HUES48 (cell line): ENCODE results near the gene PSG7.
"Not testable (repeated sequence)": the region's sequence is repeated elsewhere in the genome, so short reads cannot be mapped to it uniquely, and the experiment has no call there.

ENCODE experiments used
- H3K27ac ChIP-seq: one replicate; pipeline ENCODE4 v1.7.0; 2013; ENCODE audit warnings: low read depth, low read length, inconsistent platforms
- H3K27me3 ChIP-seq: 2 replicates; pipeline ENCODE4 v1.6.1; 2013; ENCODE audit warnings: mild to moderate bottlenecking, low read length; ENCODE audit not compliant: control insufficient read depth, insufficient read depth
- H3K36me3 ChIP-seq: 2 replicates; pipeline ENCODE4 v1.6.1; 2013; ENCODE audit warnings: low read length; ENCODE audit not compliant: control insufficient read depth, insufficient read depth
- H3K4me1 ChIP-seq: 2 replicates; pipeline ENCODE4 v1.6.1; 2013; ENCODE audit warnings: mild to moderate bottlenecking, low read length; ENCODE audit not compliant: control insufficient read depth, insufficient read depth
- H3K4me3 ChIP-seq: 2 replicates; pipeline ENCODE4 v1.5.1; 2013; ENCODE audit warnings: mild to moderate bottlenecking, low read depth, low read length
- H3K9ac ChIP-seq: 2 replicates; pipeline ENCODE4 v1.6.1; 2013; ENCODE audit warnings: mild to moderate bottlenecking, low read depth, low read length, moderate library complexity
- H3K9me3 ChIP-seq: 2 replicates; pipeline ENCODE4 v1.6.1; 2013; ENCODE audit warnings: low read length; ENCODE audit not compliant: control insufficient read depth, insufficient read depth

PSG7 gene

DNA sequence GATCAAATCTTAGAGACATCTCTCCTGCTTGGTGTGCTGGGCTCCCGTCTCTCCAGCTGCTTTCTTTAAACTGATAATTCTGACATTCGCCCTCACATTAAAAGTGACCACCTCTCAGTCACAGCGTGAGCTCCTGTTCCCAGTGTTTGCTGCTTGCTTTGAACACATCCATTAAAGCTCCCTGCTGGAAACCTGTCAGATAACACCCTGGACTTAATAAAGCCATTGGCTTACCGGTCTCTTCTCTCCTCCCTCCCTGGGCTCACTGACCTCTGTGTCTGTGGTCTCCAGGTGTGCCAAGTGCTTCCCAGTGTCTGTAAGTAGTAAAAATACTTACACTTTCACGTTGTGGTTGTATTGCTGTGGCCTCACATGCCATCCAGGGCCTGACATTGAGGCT, 55.0 kb downstream of the PSG7 start:
- H3K4me1 ChIP-seq, H3K27ac ChIP-seq, H3K9ac ChIP-seq, H3K27me3 ChIP-seq, H3K36me3 ChIP-seq, H3K4me3 ChIP-seq: not testable (repeated sequence)
- H3K9me3 ChIP-seq = peaks cover 24% of the 10 kb centered on the region

DNA sequence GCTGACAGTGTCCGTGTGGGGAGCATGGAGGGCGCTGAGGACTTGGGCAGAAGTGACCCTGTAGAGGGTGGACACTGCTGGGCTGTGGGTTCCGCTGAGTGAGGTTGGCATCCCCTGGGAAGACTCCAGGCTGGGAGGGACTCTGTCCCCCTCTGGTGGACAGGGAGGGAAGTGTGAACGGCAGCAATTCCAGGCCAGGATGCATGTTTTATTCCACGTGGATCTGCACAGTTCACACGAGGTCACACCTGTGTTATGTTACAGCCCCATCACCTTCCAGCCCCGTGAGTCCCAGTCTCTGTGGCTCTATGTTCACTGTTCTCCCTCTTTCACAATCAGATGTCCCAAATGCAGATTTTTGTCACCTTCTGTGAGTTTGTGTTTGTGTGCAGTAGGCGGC, 55.7 kb downstream of the PSG7 start:
- H3K27me3 ChIP-seq, H3K4me3 ChIP-seq, H3K36me3 ChIP-seq, H3K4me1 ChIP-seq, H3K27ac ChIP-seq, H3K9ac ChIP-seq: not testable (repeated sequence)
- peaks cover 28% of the 10 kb centered on the region for H3K9me3 ChIP-seq

DNA sequence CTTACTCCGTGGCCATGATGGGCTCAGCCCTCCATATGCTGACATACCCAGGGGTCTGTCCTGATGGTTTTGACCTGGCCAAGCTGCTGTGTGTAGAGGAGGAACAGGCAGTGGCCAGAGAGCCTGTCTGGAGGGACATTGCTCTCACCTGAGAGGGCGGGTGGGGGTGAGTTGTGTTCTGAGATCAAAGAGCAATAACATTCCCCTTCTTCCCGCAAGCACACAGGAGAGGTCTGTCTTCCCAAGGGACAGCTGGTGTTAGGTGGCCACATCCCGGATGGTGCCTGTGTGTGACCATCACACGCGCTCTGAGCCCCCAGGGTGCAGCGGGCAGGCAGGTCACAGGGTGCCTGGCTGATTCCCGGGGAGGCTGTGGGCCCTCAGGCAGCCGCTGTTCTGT, 56.4 kb downstream of the PSG7 start:
- not testable (repeated sequence) for H3K27ac ChIP-seq, H3K27me3 ChIP-seq, H3K36me3 ChIP-seq, H3K4me3 ChIP-seq, H3K4me1 ChIP-seq, H3K9ac ChIP-seq
- H3K9me3 ChIP-seq = peaks cover 32% of the 10 kb centered on the region

DNA sequence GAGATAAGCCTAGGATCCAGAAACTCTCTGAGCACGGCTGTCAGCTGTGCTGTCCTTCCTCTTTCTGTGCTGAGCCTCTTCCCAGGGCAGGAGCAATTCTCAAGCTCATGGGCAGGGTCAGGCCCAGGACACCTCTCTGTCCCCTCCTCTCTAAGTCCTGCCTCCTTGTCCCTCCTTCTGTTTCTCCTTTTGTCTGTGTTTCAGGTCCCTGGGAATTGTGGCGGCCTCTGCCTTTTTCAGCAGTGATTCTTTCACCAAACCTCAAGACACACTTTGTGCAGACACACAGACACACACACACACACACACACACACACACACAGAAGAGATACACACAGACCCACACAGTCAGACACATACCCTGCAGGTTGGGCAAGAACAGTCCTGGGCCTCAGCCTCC, 57.4 kb downstream of the PSG7 start, which contains the start of gene PSG1:
Gene PSG1 (minus strand): TSS at position 101 of the 400 bp plus-strand sequence. CDS start 132 bp downstream, outside the sequence.
- Histone ChIP-seq H3K27me3 (no peaks in the 10 kb centered on the region), H3K4me1 (no peaks in the 10 kb centered on the region), H3K36me3 (no peaks in the 10 kb centered on the region), H3K9me3 (peaks cover 31% of the 10 kb centered on the region), H3K27ac (no peak within 1 kb of the TSS), H3K9ac (no peak within 1 kb of the TSS), H3K4me3 (no peak within 1 kb of the TSS)

DNA sequence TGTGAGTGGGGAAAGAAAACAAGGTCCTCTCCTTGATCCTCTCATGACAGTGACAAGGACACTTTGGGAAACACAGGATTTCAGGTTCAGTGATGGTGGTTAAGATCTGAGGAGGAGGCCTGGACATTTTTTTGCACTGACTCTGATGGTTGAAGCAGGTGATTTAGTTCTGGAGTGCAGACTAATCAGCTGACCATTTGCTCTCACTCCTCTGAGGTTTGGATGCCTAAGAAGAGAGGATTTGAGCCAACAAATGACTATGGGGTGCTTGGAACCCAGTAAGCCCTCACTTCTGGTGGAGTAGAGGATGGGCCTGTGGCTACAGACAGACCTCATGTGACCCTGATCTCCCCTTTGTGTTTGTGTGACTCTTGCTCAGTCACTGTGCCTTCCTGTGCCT, 60.4 kb downstream of the PSG7 start:
- not testable (repeated sequence) for H3K27ac ChIP-seq, H3K9ac ChIP-seq
- H3K9me3 ChIP-seq = peaks cover 40% of the 10 kb centered on the region

DNA sequence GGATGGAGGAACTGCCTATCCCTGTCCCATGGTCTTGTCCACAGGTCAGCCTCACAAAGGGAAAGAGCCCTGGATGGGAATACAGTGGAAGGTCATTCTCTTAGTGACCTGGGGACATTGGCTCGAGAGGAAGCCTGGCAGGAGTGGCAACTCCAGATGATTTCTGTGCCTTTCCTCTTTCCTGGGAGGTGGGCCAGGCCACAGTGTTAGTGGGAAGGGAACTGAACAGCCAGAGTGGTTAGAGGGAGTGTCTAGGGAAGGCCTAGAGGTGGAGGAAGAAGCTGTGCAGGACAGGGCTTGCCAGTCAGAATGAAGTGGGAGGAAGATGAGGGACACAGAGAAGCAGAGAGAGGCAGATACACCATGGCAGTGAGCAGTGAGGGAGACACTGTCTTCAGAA, 61.1 kb downstream of the PSG7 start:
- H3K27ac ChIP-seq, H3K27me3 ChIP-seq, H3K4me1 ChIP-seq, H3K9ac ChIP-seq, H3K36me3 ChIP-seq, H3K4me3 ChIP-seq: not testable (repeated sequence)
- H3K9me3 ChIP-seq = peaks cover 47% of the 10 kb centered on the region

More for the DNA sequence above, 60.4 kb downstream of the PSG7 start:
- not testable (repeated sequence) for H3K36me3 ChIP-seq, H3K4me1 ChIP-seq, H3K27me3 ChIP-seq, H3K4me3 ChIP-seq

DNA sequence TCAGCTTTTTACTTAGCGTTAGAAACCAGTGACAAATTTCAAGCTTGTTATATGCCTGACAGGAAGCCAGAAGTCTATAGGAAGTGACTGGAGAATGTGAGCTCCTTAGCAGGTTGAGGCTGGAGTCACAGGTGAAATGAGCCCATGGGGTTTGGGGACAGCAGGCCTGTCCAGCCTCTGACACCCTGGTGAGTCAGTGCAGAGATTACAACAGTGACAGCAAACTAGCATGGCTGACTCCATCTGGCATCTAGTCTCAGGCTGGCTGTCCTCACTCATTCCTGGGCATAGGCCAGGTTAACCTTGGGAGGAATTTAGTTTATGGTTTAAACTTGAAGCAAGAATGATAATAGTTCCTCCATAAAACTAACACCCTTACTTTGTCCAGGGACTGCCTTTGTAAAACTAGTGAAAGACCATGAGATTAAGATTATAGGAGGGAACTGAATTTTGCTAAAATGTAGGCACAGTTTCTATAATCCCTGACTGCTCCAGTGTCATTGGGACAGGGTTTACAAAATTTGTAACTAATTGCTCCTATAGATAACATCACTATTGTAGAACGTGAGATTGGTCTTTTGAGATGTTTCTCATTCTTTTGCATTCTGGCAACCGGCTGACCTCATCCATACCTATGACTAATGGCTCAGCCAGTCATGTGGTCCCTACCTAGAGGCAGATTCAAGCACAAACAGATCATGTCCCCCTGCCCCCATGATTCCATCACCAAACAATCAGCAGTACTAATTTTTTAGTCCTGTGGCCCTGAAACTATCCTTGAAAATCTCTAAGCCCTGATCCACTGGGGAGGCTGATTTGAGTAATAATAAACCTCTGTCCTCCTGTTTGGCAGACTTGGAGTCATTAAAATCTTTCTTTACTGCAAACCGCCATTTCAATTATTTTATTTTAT, 61.9 kb downstream of the PSG7 start:
- H3K27ac ChIP-seq, H3K4me1 ChIP-seq, H3K36me3 ChIP-seq, H3K4me3 ChIP-seq, H3K9ac ChIP-seq, H3K27me3 ChIP-seq: not testable (repeated sequence)
- peaks cover 41% of the 10 kb centered on the region for H3K9me3 ChIP-seq

DNA sequence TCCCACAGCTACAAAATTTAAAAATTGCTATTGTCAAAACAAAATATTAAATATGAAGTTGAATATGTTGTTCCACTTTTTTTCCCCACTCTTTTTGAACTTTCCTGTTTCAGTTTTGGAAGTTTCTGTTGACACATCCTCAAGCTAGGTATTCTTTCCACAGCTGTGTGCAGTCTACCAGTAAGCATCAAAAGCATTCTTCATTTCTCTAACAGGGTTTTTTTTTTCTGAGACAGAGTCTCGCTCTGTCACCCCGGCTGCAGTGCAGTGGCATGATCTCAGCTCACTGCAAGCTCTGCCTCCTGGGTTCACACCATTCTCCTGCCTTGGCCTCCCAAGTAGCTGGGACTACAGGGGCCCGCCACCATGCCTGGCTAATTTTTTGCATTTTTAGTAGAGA, 62.9 kb downstream of the PSG7 start:
- H3K36me3 ChIP-seq, H3K27me3 ChIP-seq, H3K4me3 ChIP-seq, H3K27ac ChIP-seq, H3K4me1 ChIP-seq, H3K9ac ChIP-seq: not testable (repeated sequence)
- peaks cover 37% of the 10 kb centered on the region for H3K9me3 ChIP-seq
